Glomerular visceral epithelial cell (primary cell): ENCODE results near the gene SRRM3.
A peak's percentile ranks its signal among the peaks of the same experiment; 100 is the strongest.
"Not testable (repeated sequence)": the region's sequence is repeated elsewhere in the genome, so short reads cannot be mapped to it uniquely, and the experiment has no call there.

Source experiments
- DNase-seq: peaks from one replicate; pipeline ENCODE4 v3.0.0-alpha.2; 2016; ENCODE audit errors: extremely low spot score

The SRRM3 gene

GRCh38 chr7:76315364-76315763 lies 113.7 kb downstream of the SRRM3 start:
- DNase-seq, result no peak

- DNase-seq, result no peak
Measured at GRCh38 chr7:76316984-76317781, 115.5 kb downstream of the SRRM3 start.

GRCh38 chr7:76317782-76318487 lies 116.2 kb downstream of the SRRM3 start:
- DNase-seq, result peak; percentile 97

- peak; percentile 79 for DNase-seq
Measured at GRCh38 chr7:76318488-76319353, 117.0 kb downstream of the SRRM3 start.

GRCh38 chr7:76325092-76325491 lies 123.4 kb downstream of the SRRM3 start:
- DNase-seq, result no peak

- DNase-seq, result no peak
Measured at GRCh38 chr7:76325811-76326210, 124.1 kb downstream of the SRRM3 start.

- DNase-seq, result no peak
Measured at GRCh38 chr7:76326646-76327233, 125.0 kb downstream of the SRRM3 start.

GRCh38 chr7:76327610-76328009 lies 125.9 kb downstream of the SRRM3 start:
- DNase-seq, result no peak

- DNase-seq, result no peak
Measured at GRCh38 chr7:76328389-76328788, 126.7 kb downstream of the SRRM3 start.

- DNase-seq, result no peak
Measured at GRCh38 chr7:76329479-76329878, 127.8 kb downstream of the SRRM3 start.

- DNase-seq, result no peak
Measured at GRCh38 chr7:76330261-76330660, 128.6 kb downstream of the SRRM3 start.

GRCh38 chr7:76330673-76331072 lies 129.0 kb downstream of the SRRM3 start:
- no peak for DNase-seq

- DNase-seq, result no peak
Measured at GRCh38 chr7:76332078-76332477, 130.4 kb downstream of the SRRM3 start.

- DNase-seq, result no peak
Measured at GRCh38 chr7:76333511-76334101, 131.9 kb downstream of the SRRM3 start.

- DNase-seq, result no peak
Measured at GRCh38 chr7:76334320-76334967, 132.7 kb downstream of the SRRM3 start.

- not testable (repeated sequence) for DNase-seq
Measured at GRCh38 chr7:76335417-76335816, 133.7 kb downstream of the SRRM3 start.

- no peak for DNase-seq
Measured at GRCh38 chr7:76336094-76336493, 134.4 kb downstream of the SRRM3 start.
